CD4-positive, alpha-beta T cell treated with Interleukin-2 at 100 ng/mL for 4 hours (primary cell): ENCODE data around the gene ASCC3.
A peak's percentile ranks its signal among the peaks of the same experiment; 100 is the strongest.

Experiments used
- DNase-seq: peaks from one replicate; pipeline ENCODE4 v3.0.0-alpha.2; 2020; ENCODE audit warnings: low spot score

Gene ASCC3

GRCh38 chr6:100465701-100466409, 415.3 kb downstream of the ASCC3 start:
- no peak for DNase-seq

GRCh38 chr6:100464903-100465700, 416.0 kb downstream of the ASCC3 start, which contains the start of gene SIM1:
SIM1 (minus strand) TSS chr6:100464921; CDS start chr6:100463468, 1,453 bp downstream.
- DNase-seq = no peak

- no peak for DNase-seq
Observed at GRCh38 chr6:100464162-100464851, 416.8 kb downstream of the ASCC3 start.

GRCh38 chr6:100463630-100464161, 417.4 kb downstream of the ASCC3 start:
- DNase-seq = no peak

- no peak for DNase-seq
Observed at GRCh38 chr6:100462706-100463629, 418.2 kb downstream of the ASCC3 start.

- DNase-seq = peak; percentile 1
Observed at GRCh38 chr6:100461917-100462705, 419.0 kb downstream of the ASCC3 start.

GRCh38 chr6:100461278-100461916, 419.7 kb downstream of the ASCC3 start:
- no peak for DNase-seq

GRCh38 chr6:100460650-100461204, 420.4 kb downstream of the ASCC3 start:
- no peak for DNase-seq

- no peak for DNase-seq
Observed at GRCh38 chr6:100459592-100460184, 421.4 kb downstream of the ASCC3 start.

- DNase-seq = no peak
Observed at GRCh38 chr6:100458841-100459591, 422.1 kb downstream of the ASCC3 start.
